Tibial nerve (tissue), 4 donors: Measurements from ENCODE around the gene CRYBA1. TPM values are rescaled to one million over a fixed set of nuclear protein-coding genes. Genes with fewer than 3 reads are reported as not detected.
A peak's percentile ranks its signal among the peaks of the same experiment; 100 is the strongest.

Source experiments
- DNase-seq, 2 donors: peaks; one replicate each; pipeline ENCODE4 v3.0.0-alpha.2; 2019; ENCODE audit warnings: low spot score in 2 of 2
- H3K27ac ChIP-seq, 4 donors: fragments of 200-600 bp; sonication (generic) in 3 of 4; one replicate each; pipeline ENCODE4 v1.5.1; 2017 to 2019; ENCODE audit warnings: mild to moderate bottlenecking in 1 of 4
- H3K27me3 ChIP-seq, 2 donors: fragments of 200-600 bp; sonication (generic) in 1 of 2; one replicate each; pipeline versions ENCODE4 v1.5.1 to v1.6.0; 2017 to 2019
- H3K36me3 ChIP-seq, 3 donors: fragments of 200-600 bp; sonication (generic); one replicate each; pipeline ENCODE4 v1.5.1; 2018 to 2019
- H3K4me1 ChIP-seq, 4 donors: fragments of 200-600 bp; sonication (generic) in 3 of 4; one replicate each; pipeline ENCODE4 v1.5.1; 2017 to 2019
- H3K4me3 ChIP-seq, 4 donors: fragments of 200-600 bp; sonication (generic) in 3 of 4; one replicate each; pipeline ENCODE4 v1.5.1; 2017 to 2019; ENCODE audit warnings: mild to moderate bottlenecking in 1 of 4, moderate library complexity in 1 of 4
- H3K9me3 ChIP-seq, 4 donors: fragments of 200-600 bp; sonication (generic) in 3 of 4; one replicate each; pipeline ENCODE4 v1.5.1; 2017 to 2019
- CTCF ChIP-seq, 5 experiments: fragments of 200-600 bp in 3 of 5; fragments of 450-650 bp in 2 of 5; sonication (generic) in 3 of 5; IDR thresholded peaks; one replicate each; pipeline ENCODE4 v1.5.1; 2016 to 2019; ENCODE audit warnings: antibody characterized with exemption in 5 of 5, mild to moderate bottlenecking in 3 of 5, moderate library complexity in 2 of 5
- EP300 ChIP-seq, 2 donors: sonication (generic); formaldehyde crosslinking; IDR thresholded peaks; one replicate each; pipeline ENCODE4 v1.6.1; 2017; ENCODE audit warnings: antibody characterized with exemption in 2 of 2, mild to moderate bottlenecking in 1 of 2
- POLR2A ChIP-seq, 2 donors: fragments of 450-650 bp; IDR thresholded peaks; one replicate each; pipeline ENCODE4 v1.6.1; 2017; ENCODE audit warnings: antibody characterized with exemption in 2 of 2, mild to moderate bottlenecking in 2 of 2, moderate library complexity in 2 of 2
- WGBS, 2 donors: methylation state at CpG; one replicate each; pipeline ENCODE4 v1.1.5; 2018; 5-methylcytosine and 5-hydroxymethylcytosine counted together
- total RNA-seq, 4 donors: library from RNA; depleted of rRNA; stranded (reverse); fragments of >200 nt; gene quantifications; one replicate each; pipeline ENCODE4 v1.1.0, GENCODE V29; 2016

The CRYBA1 gene
- total RNA-seq, 4 donors from 2014 or later = not detected

GRCh38 chr17:29292071-29292991 lies 45.7 kb downstream of the CRYBA1 start:
- DNase-seq = peak; percentile 63 to 66
- Histone ChIP-seq H3K4me1 (peaks cover 3 to 52% (median 32%) of the 10 kb centered on the region in 4 donors), H3K9me3 (no peaks in the 10 kb centered on the region), H3K27ac (peak overlapping the region; percentile 98 to 100 (median 99)), H3K4me3 (peak overlapping the region; percentile 95 to 99 (median 99)), H3K27me3 (no peaks in the 10 kb centered on the region), H3K36me3 (peaks cover 0 to 8% (median 0%) of the 10 kb centered on the region in 3 donors)
- WGBS, 2 donors = 3% methylated on average over 18 to 51 of the region's 77 CpGs
- TF ChIP-seq CTCF (IDR thresholded peaks at IDR 0.05) (no peak), POLR2A (IDR thresholded peaks at IDR 0.05) (peak; percentile 16 to 21), EP300 (IDR thresholded peaks at IDR 0.05) (peak in 1 of 2 donors; percentile 57)

GRCh38 chr17:29292992-29293889 lies 46.6 kb downstream of the CRYBA1 start:
- DNase-seq = peak; percentile 23 to 49
- Histone ChIP-seq H3K36me3 (no peaks in the 10 kb centered on the region), H3K27me3 (no peaks in the 10 kb centered on the region), H3K9me3 (no peaks in the 10 kb centered on the region), H3K4me1 (peaks cover 3 to 45% (median 32%) of the 10 kb centered on the region in 4 donors), H3K4me3 (peak overlapping the region; percentile 95 to 99 (median 99)), H3K27ac (peak overlapping the region; percentile 98 to 100 (median 99))
- WGBS, 2 donors = 1% methylated on average over 32 to 35 of the region's 54 CpGs
- TF ChIP-seq EP300 (IDR thresholded peaks at IDR 0.05) = peak in 1 of 2 donors; percentile 7
- peak in 1 of 2 donors; percentile 8 for TF ChIP-seq POLR2A (IDR thresholded peaks at IDR 0.05)
- TF ChIP-seq CTCF (IDR thresholded peaks at IDR 0.05) = no peak

GRCh38 chr17:29293890-29294579 lies 47.4 kb downstream of the CRYBA1 start, which contains the start of gene NUFIP2:
NUFIP2 (minus strand) TSS chr17:29294148; CDS start chr17:29294059, 89 bp downstream.
- Histone ChIP-seq H3K4me3 (peak within 1 kb of the TSS; percentile 95 to 99 (median 99)), H3K9me3 (no peaks in the 10 kb centered on the region), H3K36me3 (no peaks in the 10 kb centered on the region), H3K27ac (peak within 1 kb of the TSS; percentile 98 to 100 (median 99)), H3K4me1 (peaks cover 3 to 37% (median 30%) of the 10 kb centered on the region in 4 donors), H3K27me3 (no peaks in the 10 kb centered on the region)
- DNase-seq = peak; percentile 98 to 99
- TF ChIP-seq POLR2A (IDR thresholded peaks at IDR 0.05) (peak; percentile 97 to 100), CTCF (IDR thresholded peaks at IDR 0.05) (peak in 2 of 5 experiments; percentile 28 to 55), EP300 (IDR thresholded peaks at IDR 0.05) (peak; percentile 67 to 100)
- 0% methylated on average over 31 of the region's 31 CpGs for WGBS, 2 donors

DNA sequence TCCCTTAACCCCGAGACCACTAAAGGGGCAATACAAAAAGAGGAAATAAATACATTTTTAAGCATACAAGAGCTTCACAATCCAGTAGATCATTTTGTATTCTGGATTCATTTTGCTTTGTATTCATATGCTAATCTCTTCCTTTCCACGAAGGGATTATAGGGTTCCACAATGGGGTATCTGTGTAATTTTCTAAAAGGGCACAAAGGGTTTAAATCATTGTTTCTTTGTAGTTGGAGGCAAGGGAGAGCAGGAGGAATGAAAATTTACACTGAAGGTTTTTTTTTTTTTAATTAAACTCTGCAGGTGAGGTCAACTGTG lies 47.9 kb downstream of the CRYBA1 start:
- peak overlapping the region; percentile 86 to 100 (median 97) for H3K27ac ChIP-seq
- H3K36me3 ChIP-seq = no peaks in the 10 kb centered on the region
- H3K4me1 ChIP-seq = peaks cover 3 to 32% (median 26%) of the 10 kb centered on the region in 4 donors
- no peak for DNase-seq
- no peak for TF ChIP-seq POLR2A (IDR thresholded peaks at IDR 0.05)
- H3K27me3 ChIP-seq = no peaks in the 10 kb centered on the region
- peak overlapping the region; percentile 43 to 99 (median 97) for H3K4me3 ChIP-seq
- 0% methylated on average over 2 of the region's 2 CpGs for WGBS, 2 donors
- H3K9me3 ChIP-seq = no peaks in the 10 kb centered on the region

DNA sequence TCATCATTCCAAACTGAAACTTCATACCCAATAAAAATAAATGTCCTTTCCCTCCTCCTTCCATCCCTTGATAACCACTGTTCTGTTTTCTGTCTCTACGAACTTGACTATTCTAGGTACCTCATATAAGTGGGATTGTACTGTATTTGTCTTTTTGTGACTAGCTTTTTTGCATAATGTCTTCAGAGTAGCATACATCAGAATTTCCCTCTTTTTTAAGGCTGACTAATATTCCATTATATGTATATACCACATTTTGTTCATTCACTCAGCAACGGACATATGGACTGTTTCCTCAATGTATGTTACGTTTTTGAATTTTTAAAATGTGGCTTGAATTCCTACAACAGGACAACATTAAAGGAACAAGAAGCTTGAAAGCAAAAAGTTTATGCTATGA lies 48.8 kb downstream of the CRYBA1 start:
- peaks cover 3 to 23% (median 17%) of the 10 kb centered on the region in 4 donors for H3K4me1 ChIP-seq
- 92 to 93% methylated on average over 3 of the region's 3 CpGs for WGBS, 2 donors
- DNase-seq = no peak
- no peaks in the 10 kb centered on the region for H3K9me3 ChIP-seq
- H3K27ac ChIP-seq = peak overlapping the region in 2 of 4 donors; percentile 95 to 99
- no peaks in the 10 kb centered on the region for H3K36me3 ChIP-seq
- no peak overlapping the region for H3K4me3 ChIP-seq
- H3K27me3 ChIP-seq = no peaks in the 10 kb centered on the region
- TF ChIP-seq EP300 (IDR thresholded peaks at IDR 0.05) = no peak
- no peak for TF ChIP-seq POLR2A (IDR thresholded peaks at IDR 0.05)
- TF ChIP-seq CTCF (IDR thresholded peaks at IDR 0.05) = no peak
